Neural cell (in vitro differentiated cells): ENCODE results near the gene SMKR1.

Experiments used
- CTCF ChIP-seq: fragments of 450-650 bp; IDR thresholded peaks from 2 replicates; pipeline ENCODE4 v1.5.1; 2014; ENCODE audit warnings: antibody characterized with exemption, mild to moderate bottlenecking, moderate library complexity; ENCODE audit not compliant: poor library complexity, severe bottlenecking
- EP300 ChIP-seq: fragments of 450-650 bp; conservative IDR thresholded peaks from 2 replicates; pipeline ENCODE4 v1.6.1; 2014; ENCODE audit warnings: antibody characterized with exemption, mild to moderate bottlenecking, moderate library complexity; ENCODE audit not compliant: poor library complexity, severe bottlenecking
- EZH2 ChIP-seq: fragments of 200-600, 300-800 bp; shearing (Covaris generic), sonication (generic); IDR thresholded peaks from 2 replicates; pipeline ENCODE4 v1.6.1; 2014; ENCODE audit warnings: antibody characterized with exemption, low read length, borderline replicate concordance, mild to moderate bottlenecking; ENCODE audit not compliant: insufficient read depth, poor library complexity, severe bottlenecking
- MXI1 ChIP-seq: fragments of 450-650 bp; conservative IDR thresholded peaks from 2 replicates; pipeline ENCODE4 v1.6.1; 2014; ENCODE audit warnings: antibody characterized with exemption, mild to moderate bottlenecking; ENCODE audit not compliant: poor library complexity, severe bottlenecking
- POLR2AphosphoS5 ChIP-seq: IDR thresholded peaks from 2 replicates; pipeline ENCODE4 v1.6.1; 2012
- RAD21 ChIP-seq: fragments of 450-650 bp; conservative IDR thresholded peaks from 2 replicates; pipeline ENCODE4 v1.6.1; 2014; ENCODE audit warnings: antibody characterized with exemption, mild to moderate bottlenecking, moderate library complexity
- REST ChIP-seq: IDR thresholded peaks from 2 replicates; pipeline ENCODE4 v1.6.1; 2012; ENCODE audit warnings: borderline replicate concordance
- SMC3 ChIP-seq: fragments of 450-650 bp; conservative IDR thresholded peaks from 2 replicates; pipeline ENCODE4 v1.6.1; 2014; ENCODE audit warnings: antibody characterized with exemption, mild to moderate bottlenecking, moderate library complexity; ENCODE audit not compliant: poor library complexity
- TAF1 ChIP-seq: IDR thresholded peaks from 2 replicates; pipeline ENCODE4 v1.6.1; 2012; ENCODE audit warnings: low read depth

DNA sequence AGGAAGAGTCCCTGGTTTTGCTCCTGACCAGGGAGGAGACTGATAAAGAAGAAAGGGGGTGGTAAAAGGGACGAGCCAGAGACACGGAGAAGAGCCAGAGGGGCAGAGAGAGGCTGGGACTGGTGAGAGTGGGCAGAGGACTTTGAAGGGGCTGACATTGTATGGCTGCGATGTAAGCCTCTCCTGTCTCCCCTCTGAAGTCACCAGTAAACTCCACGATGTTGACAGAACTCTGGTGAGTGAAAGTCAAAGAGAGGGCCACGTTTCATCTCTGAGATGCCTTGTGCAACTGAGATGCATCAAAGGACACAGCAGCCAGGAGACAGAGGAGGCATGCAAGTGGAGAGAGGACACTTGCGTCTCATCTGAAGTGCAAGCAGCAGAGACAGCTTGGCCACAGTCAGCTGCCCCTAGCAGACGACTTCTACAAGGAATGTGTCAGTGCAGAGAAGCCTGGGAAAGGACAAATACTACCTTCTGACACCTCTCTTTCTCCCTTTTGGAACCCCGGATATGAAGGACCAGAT lies 54.3 kb downstream of the SMKR1 start:
- TF ChIP-seq CTCF (no peak), POLR2AphosphoS5 (no peak), EP300 (no peak), EZH2 (no peak), SMC3 (no peak), REST (no peak), RAD21 (no peak), TAF1 (no peak), MXI1 (no peak)
